ENCODE measurements around the gene ANGPTL3.
"Not testable (repeated sequence)": the region's sequence is repeated elsewhere in the genome, so short reads cannot be mapped to it uniquely, and the experiment has no call there.

The ANGPTL3 gene, protein sequence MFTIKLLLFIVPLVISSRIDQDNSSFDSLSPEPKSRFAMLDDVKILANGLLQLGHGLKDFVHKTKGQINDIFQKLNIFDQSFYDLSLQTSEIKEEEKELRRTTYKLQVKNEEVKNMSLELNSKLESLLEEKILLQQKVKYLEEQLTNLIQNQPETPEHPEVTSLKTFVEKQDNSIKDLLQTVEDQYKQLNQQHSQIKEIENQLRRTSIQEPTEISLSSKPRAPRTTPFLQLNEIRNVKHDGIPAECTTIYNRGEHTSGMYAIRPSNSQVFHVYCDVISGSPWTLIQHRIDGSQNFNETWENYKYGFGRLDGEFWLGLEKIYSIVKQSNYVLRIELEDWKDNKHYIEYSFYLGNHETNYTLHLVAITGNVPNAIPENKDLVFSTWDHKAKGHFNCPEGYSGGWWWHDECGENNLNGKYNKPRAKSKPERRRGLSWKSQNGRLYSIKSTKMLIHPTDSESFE

GRCh38 chr1:62597281-62597680, at the start of gene ANGPTL3:
Gene ANGPTL3 (plus strand): TSS chr1:62597520. CDS start chr1:62597567, 47 bp downstream.
- Histone ChIP-seq H3K4me1 (ENCODE audit: control insufficient read depth, insufficient read depth, low read length) (no peaks in the 10 kb centered on the region), H3K9ac (ENCODE audit: low read depth, low read length) (no peak within 1 kb of the TSS), H3K36me3 (ENCODE audit: control insufficient read depth, insufficient read depth, low read length) (no peaks in the 10 kb centered on the region), H3K27me3 (ENCODE audit: control insufficient read depth, insufficient read depth, low read length) (no peaks in the 10 kb centered on the region), H3K4me3 (ENCODE audit: low read depth, low read length) (no peak within 1 kb of the TSS), H3K9me3 (ENCODE audit: control insufficient read depth, insufficient read depth, low read length) (no peaks in the 10 kb centered on the region)

DNA sequence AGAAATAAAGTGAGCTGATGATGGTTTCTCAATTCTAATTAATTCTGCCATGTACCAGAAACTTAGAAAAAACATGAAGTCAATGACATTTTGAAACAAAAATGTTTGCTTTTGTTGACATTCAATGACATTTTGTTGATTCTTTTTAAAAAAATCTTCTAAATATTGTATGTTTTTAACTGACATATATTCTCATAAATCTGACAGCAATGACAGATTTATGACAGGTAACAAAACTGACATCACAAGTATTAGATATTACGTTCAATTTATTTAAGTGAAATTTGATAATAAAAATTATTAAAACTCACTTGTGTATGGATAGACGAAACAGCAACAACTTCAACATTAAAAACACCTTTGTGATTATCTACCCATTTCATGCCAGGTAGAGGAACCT, 36.0 kb upstream of the ANGPTL3 start:
- Histone ChIP-seq H3K36me3 (ENCODE audit: control insufficient read depth, insufficient read depth, low read length) (no peaks in the 10 kb centered on the region), H3K27me3 (ENCODE audit: control insufficient read depth, insufficient read depth, low read length) (no peaks in the 10 kb centered on the region), H3K9me3 (ENCODE audit: control insufficient read depth, insufficient read depth, low read length) (no peaks in the 10 kb centered on the region), H3K9ac (ENCODE audit: low read depth, low read length) (no peak overlapping the region), H3K4me3 (ENCODE audit: low read depth, low read length) (no peak overlapping the region), H3K4me1 (ENCODE audit: control insufficient read depth, insufficient read depth, low read length) (no peaks in the 10 kb centered on the region)

DNA sequence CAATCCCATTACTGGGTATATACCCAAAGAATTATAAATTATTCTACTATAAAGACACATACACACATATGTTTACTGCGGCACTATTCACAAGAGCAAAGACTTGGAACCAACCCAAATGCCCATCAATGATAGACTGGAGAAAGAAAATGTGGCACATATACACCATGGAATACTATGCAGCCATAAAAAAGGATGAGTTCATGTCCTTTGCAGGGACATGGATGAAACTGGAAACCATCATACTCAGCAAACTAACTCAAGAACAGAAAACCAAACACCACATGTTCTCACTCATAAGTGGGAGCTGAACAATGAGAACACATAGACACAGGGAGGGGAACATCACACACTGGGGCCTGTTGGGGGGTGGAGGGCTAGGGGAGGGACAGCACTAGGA, 30.1 kb upstream of the ANGPTL3 start:
- H3K4me3 ChIP-seq (ENCODE audit: low read depth, low read length); H3K36me3 ChIP-seq (ENCODE audit: control insufficient read depth, insufficient read depth, low read length); H3K9ac ChIP-seq (ENCODE audit: low read depth, low read length); H3K9me3 ChIP-seq (ENCODE audit: control insufficient read depth, insufficient read depth, low read length); H3K27me3 ChIP-seq (ENCODE audit: control insufficient read depth, insufficient read depth, low read length); H3K4me1 ChIP-seq (ENCODE audit: control insufficient read depth, insufficient read depth, low read length): not testable (repeated sequence)

DNA sequence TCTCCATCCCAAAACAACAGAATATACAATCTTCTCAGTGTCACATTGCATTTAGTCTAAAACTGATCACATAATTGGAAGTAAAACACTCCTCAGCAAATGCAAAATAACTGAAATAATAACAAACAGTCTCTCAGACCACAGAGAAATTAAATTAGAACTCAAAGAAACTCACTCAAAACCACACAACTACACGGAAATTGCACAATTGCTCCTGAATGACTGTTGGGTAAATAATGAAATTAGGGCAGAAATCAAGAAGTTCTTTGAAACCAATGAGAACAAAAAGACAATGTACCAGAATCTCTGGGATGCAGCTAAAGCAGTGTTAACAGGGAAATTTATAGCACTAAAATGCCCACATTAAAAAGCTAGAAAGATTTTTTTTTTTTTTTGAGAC, 29.4 kb upstream of the ANGPTL3 start:
- H3K4me1 ChIP-seq (ENCODE audit: control insufficient read depth, insufficient read depth, low read length); H3K4me3 ChIP-seq (ENCODE audit: low read depth, low read length); H3K9me3 ChIP-seq (ENCODE audit: control insufficient read depth, insufficient read depth, low read length); H3K27me3 ChIP-seq (ENCODE audit: control insufficient read depth, insufficient read depth, low read length); H3K9ac ChIP-seq (ENCODE audit: low read depth, low read length); H3K36me3 ChIP-seq (ENCODE audit: control insufficient read depth, insufficient read depth, low read length): not testable (repeated sequence)

GRCh38 chr1:62571517-62571916, 25.8 kb upstream of the ANGPTL3 start:
- H3K4me1 ChIP-seq (ENCODE audit: control insufficient read depth, insufficient read depth, low read length), result not testable (repeated sequence)

DNA sequence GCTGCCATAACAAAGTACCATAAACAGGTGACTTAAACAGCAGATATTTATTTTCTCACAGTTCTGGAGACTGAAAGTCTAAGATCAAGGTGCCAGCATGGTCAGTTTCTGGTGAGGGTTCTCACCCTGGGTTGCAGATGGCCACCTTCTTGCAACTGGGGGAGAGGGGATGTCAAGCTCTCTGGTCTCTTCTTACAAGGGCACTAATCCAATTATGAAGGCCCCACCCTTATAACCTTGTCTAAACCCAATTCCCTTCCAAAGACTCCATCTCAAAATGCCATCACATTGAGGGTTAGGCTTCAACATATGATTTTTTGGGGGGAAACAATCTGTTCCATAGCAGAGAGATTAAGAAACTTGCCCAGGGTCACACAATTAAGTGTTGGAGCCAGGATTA, 24.8 kb upstream of the ANGPTL3 start:
- no peak overlapping the region for H3K4me3 ChIP-seq (ENCODE audit: low read depth, low read length)
- no peak overlapping the region for H3K9ac ChIP-seq (ENCODE audit: low read depth, low read length)
- H3K9me3 ChIP-seq (ENCODE audit: control insufficient read depth, insufficient read depth, low read length), result no peaks in the 10 kb centered on the region
- H3K36me3 ChIP-seq (ENCODE audit: control insufficient read depth, insufficient read depth, low read length), result no peaks in the 10 kb centered on the region
- H3K4me1 ChIP-seq (ENCODE audit: control insufficient read depth, insufficient read depth, low read length), result no peaks in the 10 kb centered on the region
- H3K27me3 ChIP-seq (ENCODE audit: control insufficient read depth, insufficient read depth, low read length), result no peaks in the 10 kb centered on the region

More at GRCh38 chr1:62571517-62571916, 25.8 kb upstream of the ANGPTL3 start:
- H3K9me3 ChIP-seq (ENCODE audit: control insufficient read depth, insufficient read depth, low read length); H3K36me3 ChIP-seq (ENCODE audit: control insufficient read depth, insufficient read depth, low read length); H3K9ac ChIP-seq (ENCODE audit: low read depth, low read length); H3K27me3 ChIP-seq (ENCODE audit: control insufficient read depth, insufficient read depth, low read length); H3K4me3 ChIP-seq (ENCODE audit: low read depth, low read length): not testable (repeated sequence)

DNA sequence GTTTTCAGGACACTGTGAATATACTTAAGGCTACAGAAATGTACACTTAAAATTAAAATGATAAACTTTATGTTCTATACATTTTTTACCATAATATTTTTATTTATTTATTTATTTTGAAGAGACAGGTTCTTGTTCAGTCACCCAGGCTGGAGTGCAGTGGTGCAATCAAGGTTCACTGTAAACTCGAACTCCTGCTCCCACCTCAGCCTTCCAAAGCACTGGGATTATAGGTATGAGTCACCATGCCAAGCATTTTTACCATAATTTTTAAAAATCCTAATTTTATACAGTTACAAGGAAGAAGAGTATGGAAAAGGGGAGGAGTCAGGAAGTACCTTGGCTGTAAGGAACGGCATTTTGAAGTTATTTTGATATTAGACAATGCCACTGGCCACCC, 23.6 kb upstream of the ANGPTL3 start:
- no peak overlapping the region for H3K4me3 ChIP-seq (ENCODE audit: low read depth, low read length)
- H3K4me1 ChIP-seq (ENCODE audit: control insufficient read depth, insufficient read depth, low read length), result no peaks in the 10 kb centered on the region
- no peak overlapping the region for H3K9ac ChIP-seq (ENCODE audit: low read depth, low read length)
- no peaks in the 10 kb centered on the region for H3K27me3 ChIP-seq (ENCODE audit: control insufficient read depth, insufficient read depth, low read length)
- no peaks in the 10 kb centered on the region for H3K9me3 ChIP-seq (ENCODE audit: control insufficient read depth, insufficient read depth, low read length)
- H3K36me3 ChIP-seq (ENCODE audit: control insufficient read depth, insufficient read depth, low read length), result no peaks in the 10 kb centered on the region

- H3K36me3 ChIP-seq (ENCODE audit: control insufficient read depth, insufficient read depth, low read length), result no peaks in the 10 kb centered on the region
- peaks cover 14% of the 10 kb centered on the region for H3K4me1 ChIP-seq (ENCODE audit: control insufficient read depth, insufficient read depth, low read length)
- no peaks in the 10 kb centered on the region for H3K27me3 ChIP-seq (ENCODE audit: control insufficient read depth, insufficient read depth, low read length)
- no peak overlapping the region for H3K9ac ChIP-seq (ENCODE audit: low read depth, low read length)
- no peak overlapping the region for H3K4me3 ChIP-seq (ENCODE audit: low read depth, low read length)
- H3K9me3 ChIP-seq (ENCODE audit: control insufficient read depth, insufficient read depth, low read length), result no peaks in the 10 kb centered on the region
These were observed 11.7 kb upstream of the ANGPTL3 start for GRCh38 chr1:62585469-62586155.

GRCh38 chr1:62588000-62588399, 9.3 kb upstream of the ANGPTL3 start:
- H3K9me3 ChIP-seq (ENCODE audit: control insufficient read depth, insufficient read depth, low read length), result no peaks in the 10 kb centered on the region
- H3K27me3 ChIP-seq (ENCODE audit: control insufficient read depth, insufficient read depth, low read length), result no peaks in the 10 kb centered on the region
- no peak overlapping the region for H3K9ac ChIP-seq (ENCODE audit: low read depth, low read length)
- no peaks in the 10 kb centered on the region for H3K36me3 ChIP-seq (ENCODE audit: control insufficient read depth, insufficient read depth, low read length)
- H3K4me3 ChIP-seq (ENCODE audit: low read depth, low read length), result no peak overlapping the region
- H3K4me1 ChIP-seq (ENCODE audit: control insufficient read depth, insufficient read depth, low read length), result peaks cover 14% of the 10 kb centered on the region

DNA sequence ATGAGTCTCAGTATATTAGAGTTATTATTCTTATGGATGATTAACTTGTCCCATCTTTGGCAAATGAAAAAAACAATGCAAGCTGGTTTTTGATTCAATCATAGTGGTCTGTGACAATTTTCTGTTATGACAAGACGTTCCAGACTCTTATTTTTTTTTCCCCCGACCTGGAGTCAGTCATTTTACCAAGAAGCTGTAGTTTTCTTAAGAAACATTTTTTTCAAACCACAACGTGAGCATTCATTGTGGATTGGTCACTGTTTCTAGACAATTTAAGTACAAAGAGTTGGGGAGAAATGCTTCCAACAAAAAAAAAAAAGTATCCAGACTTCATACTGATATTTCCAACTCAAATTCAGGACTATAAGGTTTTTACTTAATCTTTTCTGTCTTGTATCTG, 8.0 kb upstream of the ANGPTL3 start:
- no peak overlapping the region for H3K9ac ChIP-seq (ENCODE audit: low read depth, low read length)
- H3K36me3 ChIP-seq (ENCODE audit: control insufficient read depth, insufficient read depth, low read length), result no peaks in the 10 kb centered on the region
- no peaks in the 10 kb centered on the region for H3K9me3 ChIP-seq (ENCODE audit: control insufficient read depth, insufficient read depth, low read length)
- H3K27me3 ChIP-seq (ENCODE audit: control insufficient read depth, insufficient read depth, low read length), result no peaks in the 10 kb centered on the region
- peaks cover 14% of the 10 kb centered on the region for H3K4me1 ChIP-seq (ENCODE audit: control insufficient read depth, insufficient read depth, low read length)
- no peak overlapping the region for H3K4me3 ChIP-seq (ENCODE audit: low read depth, low read length)

DNA sequence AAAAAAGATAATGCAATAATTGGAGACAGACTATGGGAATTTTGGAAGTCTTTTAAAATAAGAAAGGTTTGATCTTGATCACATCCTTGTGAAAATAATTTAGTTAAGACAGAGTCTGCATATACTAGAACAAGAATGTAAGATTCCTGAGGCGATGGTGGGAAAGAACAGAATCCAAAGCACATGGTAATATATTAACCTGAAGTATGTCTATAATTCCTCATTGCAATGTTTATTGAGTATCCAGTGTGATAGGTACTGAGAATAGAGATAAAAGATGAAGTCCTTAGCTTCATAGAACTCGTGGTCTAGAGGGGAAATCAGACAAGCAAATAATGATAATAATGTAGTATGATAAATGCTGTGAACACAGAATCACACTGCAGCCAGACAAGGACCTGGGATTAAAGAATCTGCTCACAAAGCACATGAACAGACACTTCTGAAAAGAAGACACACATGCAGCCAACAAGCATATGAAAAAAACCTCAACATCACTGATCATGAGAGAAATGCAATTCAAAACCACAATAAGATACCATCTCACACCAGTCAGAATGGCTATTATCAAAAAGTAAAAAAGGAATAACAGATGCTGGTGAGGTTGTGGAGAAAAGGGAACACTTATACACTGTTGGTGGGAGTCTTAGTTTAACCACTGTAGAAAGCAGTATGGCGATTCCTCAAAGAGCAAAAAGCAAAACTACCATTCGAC, 6.9 kb upstream of the ANGPTL3 start:
- Histone ChIP-seq H3K9me3 (ENCODE audit: control insufficient read depth, insufficient read depth, low read length) (no peaks in the 10 kb centered on the region), H3K4me1 (ENCODE audit: control insufficient read depth, insufficient read depth, low read length) (peaks cover 8% of the 10 kb centered on the region), H3K36me3 (ENCODE audit: control insufficient read depth, insufficient read depth, low read length) (no peaks in the 10 kb centered on the region), H3K27me3 (ENCODE audit: control insufficient read depth, insufficient read depth, low read length) (no peaks in the 10 kb centered on the region), H3K9ac (ENCODE audit: low read depth, low read length) (no peak overlapping the region), H3K4me3 (ENCODE audit: low read depth, low read length) (no peak overlapping the region)

Measured in iPS-15b (cell line).